ENCODE measurements around the gene ASIC1. TPM values are rescaled to one million over a fixed set of nuclear protein-coding genes. Genes with fewer than 3 reads are reported as not detected.

ASIC1 gene
- total and polyA plus RNA-seq, 4 experiments from 2014 or later = 0.08 to 0.26 TPM; not detected in 2

- no peaks in the 10 kb centered on the region for H3K9me3 Mint-ChIP-seq
- H3K4me1 Mint-ChIP-seq = peaks cover 2 to 14% (median 9%) of the 10 kb centered on the region in 4 donors
- ChIA-PET CTCF (ENCODE audit: partially characterized antibody) (interaction anchor here (1.0 to 16.0 kb wide), 4 partner anchors 17 to 69 kb away, joined by 3 to 316 read pairs (median 68); partner anchors contain the start of genes CERS5 and SMARCD1), POLR2A (ENCODE audit: partially characterized antibody) (interaction anchor here (0.9 to 1.0 kb wide), 2 partner anchors 23 to 366 kb away, joined by 3 read pairs; partner anchors contain the start of gene TMBIM6)
- no peak overlapping the region for H3K27ac Mint-ChIP-seq
- no peak for DNase-seq
- Histone ChIP-seq H3K4me1 (ENCODE audit: insufficient read depth, low read length) (peaks cover 12% of the 10 kb centered on the region), H3K27ac (ENCODE audit: low read depth, low read length) (no peak overlapping the region), H3K4me3 (ENCODE audit: low read length in 2 of 2) (no peak overlapping the region), H3K36me3 (ENCODE audit: insufficient read depth, low read length) (no peaks in the 10 kb centered on the region), H3K27me3 (ENCODE audit: insufficient read depth, low read length) (no peaks in the 10 kb centered on the region), H3K9me3 (ENCODE audit: control insufficient read depth in 1 of 2, low read length in 2 of 2) (no peaks in the 10 kb centered on the region)
- no peak overlapping the region for H3K4me3 Mint-ChIP-seq
- H3K27me3 Mint-ChIP-seq = peaks cover 0 to 1% of the 10 kb centered on the region in 2 donors
- intact Hi-C loops (cut with micrococcal nuclease) = no loop called here
- peaks cover 0 to 8% of the 10 kb centered on the region in 2 donors for H3K36me3 Mint-ChIP-seq
Measured at GRCh38 chr12:50107416-50108268, 50.2 kb downstream of the ASIC1 start.

- no peaks in the 10 kb centered on the region for H3K9me3 ChIP-seq (ENCODE audit: control insufficient read depth in 1 of 2, low read length in 2 of 2)
- intact Hi-C loops (cut with micrococcal nuclease) = no loop called here
- POLR2A ChIA-PET (ENCODE audit: partially characterized antibody) = interaction anchor here (2.3 to 6.2 kb wide), 3 partner anchors 21 to 56 kb away, joined by 9 to 112 read pairs (median 110); partner anchors contain the start of genes CERS5 and SMARCD1
- H3K4me3 ChIP-seq (ENCODE audit: low read length in 2 of 2) = no peak overlapping the region
- H3K4me3 Mint-ChIP-seq = no peak overlapping the region
- H3K27me3 Mint-ChIP-seq = peaks cover 0 to 1% of the 10 kb centered on the region in 2 donors
- no peaks in the 10 kb centered on the region for H3K36me3 ChIP-seq (ENCODE audit: insufficient read depth, low read length)
- H3K36me3 Mint-ChIP-seq = peaks cover 0 to 13% of the 10 kb centered on the region in 2 donors
- CTCF ChIA-PET (ENCODE audit: partially characterized antibody) = interaction anchor here (0.7 to 16.0 kb wide), 14 partner anchors 19 to 1210 kb away, joined by 3 to 316 read pairs (median 16); partner anchors contain the start of genes CERS5 and SMARCD1
- H3K27ac Mint-ChIP-seq = no peak overlapping the region
- H3K4me1 ChIP-seq (ENCODE audit: insufficient read depth, low read length) = peaks cover 23% of the 10 kb centered on the region
- H3K27me3 ChIP-seq (ENCODE audit: insufficient read depth, low read length) = no peaks in the 10 kb centered on the region
- peaks cover 5 to 28% (median 17%) of the 10 kb centered on the region in 4 donors for H3K4me1 Mint-ChIP-seq
- no peak for DNase-seq
- no peaks in the 10 kb centered on the region for H3K9me3 Mint-ChIP-seq
- no peak overlapping the region for H3K27ac ChIP-seq (ENCODE audit: low read depth, low read length)
Measured at GRCh38 chr12:50109319-50109718, 51.9 kb downstream of the ASIC1 start.

GRCh38 chr12:50110127-50110761, 52.8 kb downstream of the ASIC1 start:
- no peaks in the 10 kb centered on the region for H3K36me3 ChIP-seq (ENCODE audit: insufficient read depth, low read length)
- ChIA-PET CTCF (ENCODE audit: partially characterized antibody) (interaction anchor here (0.6 to 16.0 kb wide), 26 partner anchors 9 to 462 kb away, joined by 3 to 316 read pairs (median 11); partner anchors contain the start of genes CERS5, GPD1, LIMA1 and SMARCD1), POLR2A (ENCODE audit: partially characterized antibody) (interaction anchor here (1.6 to 6.2 kb wide), 6 partner anchors 18 to 369 kb away, joined by 4 to 112 read pairs (median 20); partner anchors contain the start of genes CERS5, SMARCD1 and TMBIM6)
- Mint-ChIP-seq H3K9me3 (no peaks in the 10 kb centered on the region), H3K27ac (peak overlapping the region in 4 of 7 donors; percentile 16 to 89 (median 78)), H3K27me3 (peaks cover 0 to 1% of the 10 kb centered on the region in 2 donors), H3K36me3 (peaks cover 0 to 15% of the 10 kb centered on the region in 2 donors), H3K4me3 (peak overlapping the region in 3 of 8 donors; percentile 46 to 72 (median 51)), H3K4me1 (peaks cover 8 to 33% (median 20%) of the 10 kb centered on the region in 4 donors)
- intact Hi-C loops (cut with micrococcal nuclease) = loop anchor here (5.0 to 10.0 kb wide), 2 partner anchors 112 to 1125 kb away; partner anchors contain the start of gene DAZAP2
- no peak overlapping the region for H3K27ac ChIP-seq (ENCODE audit: low read depth, low read length)
- DNase-seq = no peak
- no peaks in the 10 kb centered on the region for H3K9me3 ChIP-seq (ENCODE audit: control insufficient read depth in 1 of 2, low read length in 2 of 2)
- H3K4me1 ChIP-seq (ENCODE audit: insufficient read depth, low read length) = peaks cover 26% of the 10 kb centered on the region
- H3K27me3 ChIP-seq (ENCODE audit: insufficient read depth, low read length) = no peaks in the 10 kb centered on the region
- no peak overlapping the region for H3K4me3 ChIP-seq (ENCODE audit: low read length in 2 of 2)

GRCh38 chr12:50110762-50111351, 53.5 kb downstream of the ASIC1 start:
- peak overlapping the region in 6 of 7 donors; percentile 95 to 100 (median 98) for H3K27ac Mint-ChIP-seq
- peaks cover 10 to 39% (median 26%) of the 10 kb centered on the region in 4 donors for H3K4me1 Mint-ChIP-seq
- no peak for DNase-seq
- no peaks in the 10 kb centered on the region for H3K9me3 Mint-ChIP-seq
- ChIA-PET CTCF (ENCODE audit: partially characterized antibody) (interaction anchor here (0.6 to 16.0 kb wide), 33 partner anchors 9 to 462 kb away, joined by 3 to 316 read pairs (median 6); partner anchors contain the start of genes CERS5, GPD1, LIMA1 and SMARCD1), POLR2A (ENCODE audit: partially characterized antibody) (interaction anchor here (0.8 to 6.2 kb wide), 22 partner anchors 7 to 980 kb away, joined by 3 to 112 read pairs (median 8); partner anchors contain the start of genes ATF1, CERS5, GPD1 and LIMA1)
- Histone ChIP-seq H3K36me3 (ENCODE audit: insufficient read depth, low read length) (peaks cover 4% of the 10 kb centered on the region), H3K4me1 (ENCODE audit: insufficient read depth, low read length) (peaks cover 32% of the 10 kb centered on the region), H3K27ac (ENCODE audit: low read depth, low read length) (no peak overlapping the region), H3K4me3 (ENCODE audit: low read length in 2 of 2) (no peak overlapping the region), H3K27me3 (ENCODE audit: insufficient read depth, low read length) (no peaks in the 10 kb centered on the region), H3K9me3 (ENCODE audit: control insufficient read depth in 1 of 2, low read length in 2 of 2) (no peaks in the 10 kb centered on the region)
- H3K4me3 Mint-ChIP-seq = peak overlapping the region; percentile 80 to 100 (median 96)
- intact Hi-C loops (cut with micrococcal nuclease) = loop anchor here (1.0 to 10.0 kb wide), 7 partner anchors 26 to 1124 kb away; partner anchors contain the start of genes CERS5, DAZAP2, LIMA1 and RACGAP1
- peaks cover 3 to 21% of the 10 kb centered on the region in 2 donors for H3K36me3 Mint-ChIP-seq
- peaks cover 0 to 1% of the 10 kb centered on the region in 2 donors for H3K27me3 Mint-ChIP-seq

GRCh38 chr12:50111395-50111692, 53.9 kb downstream of the ASIC1 start:
- POLR2A ChIA-PET (ENCODE audit: partially characterized antibody) = interaction anchor here (0.8 to 6.2 kb wide), 30 partner anchors 7 to 1107 kb away, joined by 3 to 112 read pairs (median 7); partner anchors contain the start of genes ATF1, CERS5, GPD1 and LIMA1
- peaks cover 13 to 44% (median 30%) of the 10 kb centered on the region in 4 donors for H3K4me1 Mint-ChIP-seq
- peak overlapping the region; percentile 24 for H3K27ac ChIP-seq (ENCODE audit: low read depth, low read length)

More at GRCh38 chr12:50111395-50111692, 53.9 kb downstream of the ASIC1 start:
- H3K27me3 ChIP-seq (ENCODE audit: insufficient read depth, low read length) = no peaks in the 10 kb centered on the region
- peaks cover 6 to 25% of the 10 kb centered on the region in 2 donors for H3K36me3 Mint-ChIP-seq
- peak overlapping the region; percentile 80 to 100 (median 96) for H3K4me3 Mint-ChIP-seq
- H3K4me1 ChIP-seq (ENCODE audit: insufficient read depth, low read length) = peaks cover 37% of the 10 kb centered on the region
- intact Hi-C loops (cut with micrococcal nuclease) = loop anchor here (1.0 to 10.0 kb wide), 7 partner anchors 26 to 1123 kb away; partner anchors contain the start of genes CERS5, DAZAP2, LIMA1 and RACGAP1
- H3K27ac Mint-ChIP-seq = peak overlapping the region; percentile 93 to 100 (median 98)
- H3K4me3 ChIP-seq (ENCODE audit: low read length in 2 of 2) = peak overlapping the region in 1 of 2 donors; percentile 27
- peaks cover 0 to 1% of the 10 kb centered on the region in 2 donors for H3K27me3 Mint-ChIP-seq
- DNase-seq = no peak
- H3K9me3 Mint-ChIP-seq = no peaks in the 10 kb centered on the region
- H3K9me3 ChIP-seq (ENCODE audit: control insufficient read depth in 1 of 2, low read length in 2 of 2) = no peaks in the 10 kb centered on the region
- CTCF ChIA-PET (ENCODE audit: partially characterized antibody) = interaction anchor here (0.7 to 16.0 kb wide), 34 partner anchors 10 to 463 kb away, joined by 3 to 316 read pairs (median 6); partner anchors contain the start of genes CERS5, GPD1, LIMA1 and RACGAP1
- H3K36me3 ChIP-seq (ENCODE audit: insufficient read depth, low read length) = peaks cover 6% of the 10 kb centered on the region
